ENCODE measurements around the gene IQSEC3.

DNA sequence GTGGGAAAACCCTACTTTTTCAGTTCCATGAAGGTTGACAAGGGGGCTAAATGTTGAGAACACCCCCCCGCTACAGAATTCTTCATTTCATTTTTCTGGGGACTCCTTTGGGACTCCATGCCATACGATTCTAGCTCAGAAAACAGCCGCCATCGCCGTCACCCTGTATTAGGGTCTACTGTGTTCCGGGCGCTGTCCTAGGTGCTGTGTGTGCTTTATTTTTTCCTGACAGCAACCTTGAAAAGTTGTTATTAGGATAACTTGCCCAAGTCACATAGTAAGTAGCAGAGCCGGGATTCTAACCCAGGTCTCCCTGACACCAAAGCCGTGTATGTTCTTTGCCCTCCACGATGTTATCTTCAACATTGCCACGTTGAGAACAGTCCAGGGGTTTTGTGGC is 55.1 kb downstream of the IQSEC3 start:
- TF ChIP-seq, protein P1, sequence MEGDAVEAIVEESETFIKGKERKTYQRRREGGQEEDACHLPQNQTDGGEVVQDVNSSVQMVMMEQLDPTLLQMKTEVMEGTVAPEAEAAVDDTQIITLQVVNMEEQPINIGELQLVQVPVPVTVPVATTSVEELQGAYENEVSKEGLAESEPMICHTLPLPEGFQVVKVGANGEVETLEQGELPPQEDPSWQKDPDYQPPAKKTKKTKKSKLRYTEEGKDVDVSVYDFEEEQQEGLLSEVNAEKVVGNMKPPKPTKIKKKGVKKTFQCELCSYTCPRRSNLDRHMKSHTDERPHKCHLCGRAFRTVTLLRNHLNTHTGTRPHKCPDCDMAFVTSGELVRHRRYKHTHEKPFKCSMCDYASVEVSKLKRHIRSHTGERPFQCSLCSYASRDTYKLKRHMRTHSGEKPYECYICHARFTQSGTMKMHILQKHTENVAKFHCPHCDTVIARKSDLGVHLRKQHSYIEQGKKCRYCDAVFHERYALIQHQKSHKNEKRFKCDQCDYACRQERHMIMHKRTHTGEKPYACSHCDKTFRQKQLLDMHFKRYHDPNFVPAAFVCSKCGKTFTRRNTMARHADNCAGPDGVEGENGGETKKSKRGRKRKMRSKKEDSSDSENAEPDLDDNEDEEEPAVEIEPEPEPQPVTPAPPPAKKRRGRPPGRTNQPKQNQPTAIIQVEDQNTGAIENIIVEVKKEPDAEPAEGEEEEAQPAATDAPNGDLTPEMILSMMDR (conservative IDR thresholded peaks at IDR 0.05; ENCODE audit: low read length) = no peak
- no peak for TF ChIP-seq EZH2phosphoT487 (IDR thresholded peaks at IDR 0.05; ENCODE audit: borderline replicate concordance, low read depth, low read length)

Data from OCI-LY7 (cell line).